A549 (cell line): Measurements from ENCODE around the gene ALDH7A1.

ENCODE experiments used
- EP300 ChIP-seq, 2 experiments: fragments of >200 bp; sonication (Bioruptor Twin); formaldehyde crosslinking; IDR thresholded peaks; 2 replicates in 1 of 2; 3 replicates in 1 of 2; pipeline ENCODE4 v1.6.1; 2016 to 2017
- KDM1A ChIP-seq: fragments of 200-600 bp; sonication (generic); IDR thresholded peaks from 2 replicates; pipeline ENCODE4 v1.6.1; 2016; ENCODE audit warnings: low read depth, mild to moderate bottlenecking
- TP53 ChIP-seq: fragments of 250-450 bp; sonication (Bioruptor Pico); IDR thresholded peaks from 2 replicates; pipeline ENCODE4 v1.5.0; 2021; ENCODE audit warnings: mild to moderate bottlenecking, moderate library complexity
- ZC3H11A ChIP-seq: fragments of 450-650 bp; IDR thresholded peaks from 2 replicates; pipeline ENCODE4 v1.6.1; 2014; ENCODE audit warnings: antibody characterized with exemption, mild to moderate bottlenecking
- TF ChIP-seq, protein P1 (sequence below): fragments of >200 bp; sonication (Bioruptor Twin); formaldehyde crosslinking; IDR thresholded peaks from 3 replicates; pipeline ENCODE4 v1.5.1; 2016
- TF ChIP-seq, protein P2 (sequence below): IDR thresholded peaks from 2 replicates; pipeline ENCODE4 v1.6.1; 2012; ENCODE audit warnings: low read depth, borderline replicate concordance

DNA sequence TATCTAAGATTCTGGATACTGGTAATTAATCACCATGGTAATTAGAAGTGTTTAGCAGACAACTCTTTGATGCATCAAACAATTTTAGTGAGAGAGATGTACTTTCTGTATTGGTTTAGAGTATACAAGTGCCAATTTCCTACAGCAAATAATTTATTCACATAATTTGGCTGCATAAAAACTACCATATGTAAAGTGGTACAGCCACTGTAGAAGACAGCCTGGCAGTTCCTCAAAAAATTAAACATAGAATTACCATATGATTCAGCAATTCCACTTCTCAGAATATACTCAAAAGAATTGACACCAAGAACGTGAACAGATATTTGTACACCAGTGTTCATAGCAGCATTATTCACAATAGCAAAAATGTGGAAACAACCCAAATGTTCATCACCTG lies 41.9 kb upstream of the ALDH7A1 start:
- TF ChIP-seq, protein P1, sequence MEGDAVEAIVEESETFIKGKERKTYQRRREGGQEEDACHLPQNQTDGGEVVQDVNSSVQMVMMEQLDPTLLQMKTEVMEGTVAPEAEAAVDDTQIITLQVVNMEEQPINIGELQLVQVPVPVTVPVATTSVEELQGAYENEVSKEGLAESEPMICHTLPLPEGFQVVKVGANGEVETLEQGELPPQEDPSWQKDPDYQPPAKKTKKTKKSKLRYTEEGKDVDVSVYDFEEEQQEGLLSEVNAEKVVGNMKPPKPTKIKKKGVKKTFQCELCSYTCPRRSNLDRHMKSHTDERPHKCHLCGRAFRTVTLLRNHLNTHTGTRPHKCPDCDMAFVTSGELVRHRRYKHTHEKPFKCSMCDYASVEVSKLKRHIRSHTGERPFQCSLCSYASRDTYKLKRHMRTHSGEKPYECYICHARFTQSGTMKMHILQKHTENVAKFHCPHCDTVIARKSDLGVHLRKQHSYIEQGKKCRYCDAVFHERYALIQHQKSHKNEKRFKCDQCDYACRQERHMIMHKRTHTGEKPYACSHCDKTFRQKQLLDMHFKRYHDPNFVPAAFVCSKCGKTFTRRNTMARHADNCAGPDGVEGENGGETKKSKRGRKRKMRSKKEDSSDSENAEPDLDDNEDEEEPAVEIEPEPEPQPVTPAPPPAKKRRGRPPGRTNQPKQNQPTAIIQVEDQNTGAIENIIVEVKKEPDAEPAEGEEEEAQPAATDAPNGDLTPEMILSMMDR: no peak
- no peak for TF ChIP-seq TP53 (CRISPR knock-in tag)
- TF ChIP-seq, protein P2, sequence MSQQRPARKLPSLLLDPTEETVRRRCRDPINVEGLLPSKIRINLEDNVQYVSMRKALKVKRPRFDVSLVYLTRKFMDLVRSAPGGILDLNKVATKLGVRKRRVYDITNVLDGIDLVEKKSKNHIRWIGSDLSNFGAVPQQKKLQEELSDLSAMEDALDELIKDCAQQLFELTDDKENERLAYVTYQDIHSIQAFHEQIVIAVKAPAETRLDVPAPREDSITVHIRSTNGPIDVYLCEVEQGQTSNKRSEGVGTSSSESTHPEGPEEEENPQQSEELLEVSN: no peak
- no peak for TF ChIP-seq ZC3H11A
- no peak for TF ChIP-seq KDM1A
- no peak for TF ChIP-seq EP300 (IDR thresholded peaks at IDR 0.05)
